HepG2 (cell line): Measurements from ENCODE around the gene HDDC3. TPM values are rescaled to one million over a fixed set of nuclear protein-coding genes. Genes with fewer than 3 reads are reported as not detected.
A peak's percentile ranks its signal among the peaks of the same experiment; 100 is the strongest.

ENCODE experiments used
- ASH2L ChIP-seq: fragments of 300-600, 200-600 bp; sonication (generic); IDR thresholded peaks from 2 replicates; pipeline ENCODE4 v1.7.0; 2017; ENCODE audit warnings: low read depth, mild to moderate bottlenecking, moderate library complexity, mixed read lengths, low read length; ENCODE audit not compliant: insufficient read length
- CENPT ChIP-seq: sonication (generic); formaldehyde crosslinking; IDR thresholded peaks from 2 replicates; pipeline ENCODE4 v1.8.0; 2022; ENCODE audit warnings: low read depth, mild to moderate bottlenecking, moderate library complexity, missing genetic modification reagents
- ELF1 ChIP-seq: sonication (generic); formaldehyde crosslinking; IDR thresholded peaks from 2 replicates; pipeline ENCODE4 v1.4.0; 2020; ENCODE audit warnings: missing genetic modification reagents
- ETV5 ChIP-seq: IDR thresholded peaks from 2 replicates; pipeline ENCODE4 v1.6.1; 2018; ENCODE audit warnings: missing biosample characterization, missing genetic modification reagents, inconsistent platforms, borderline replicate concordance
- GPN1 ChIP-seq: sonication (generic); formaldehyde crosslinking; IDR thresholded peaks from 2 replicates; pipeline ENCODE4 v1.5.1; 2020; ENCODE audit warnings: missing genetic modification reagents, borderline replicate concordance
- MAFF ChIP-seq: IDR thresholded peaks from 2 replicates; pipeline ENCODE4 v1.6.1; 2011; ENCODE audit warnings: low read depth, low read length, improper control_type of control experiment
- NR0B2 ChIP-seq: sonication (generic); formaldehyde crosslinking; IDR thresholded peaks from 2 replicates; pipeline ENCODE4 v1.4.0; 2020; ENCODE audit warnings: mild to moderate bottlenecking, missing genetic modification reagents
- NR2C2 ChIP-seq: sonication (generic); formaldehyde crosslinking; IDR thresholded peaks from 2 replicates; pipeline ENCODE4 v1.4.0; 2020; ENCODE audit warnings: missing genetic modification reagents, mild to moderate bottlenecking, moderate library complexity, borderline replicate concordance
- TMF1 ChIP-seq: sonication (generic); formaldehyde crosslinking; IDR thresholded peaks from 2 replicates; pipeline ENCODE4 v1.8.1; 2022; ENCODE audit warnings: low read depth, missing genetic modification reagents
- ZBTB25 ChIP-seq: IDR thresholded peaks from 2 replicates; pipeline ENCODE4 v1.6.1; 2018; ENCODE audit warnings: missing genetic modification reagents
- ZBTB38 ChIP-seq: sonication (generic); formaldehyde crosslinking; IDR thresholded peaks from 2 replicates; pipeline ENCODE4 v1.5.1; 2020; ENCODE audit warnings: mild to moderate bottlenecking, missing genetic modification reagents
- ZBTB7B ChIP-seq: sonication (generic); formaldehyde crosslinking; IDR thresholded peaks from 2 replicates; pipeline ENCODE4 v1.4.0; 2020; ENCODE audit warnings: missing genetic modification reagents
- ZNF367 ChIP-seq: sonication (generic); formaldehyde crosslinking; IDR thresholded peaks from 2 replicates; pipeline ENCODE4 v1.4.0; 2020; ENCODE audit warnings: missing genetic modification reagents, borderline replicate concordance
- ZNF383 ChIP-seq: sonication (generic); formaldehyde crosslinking; IDR thresholded peaks from 2 replicates; pipeline ENCODE4 v1.4.0; 2020; ENCODE audit warnings: missing genetic modification reagents, mild to moderate bottlenecking, borderline replicate concordance
- ZNF574 ChIP-seq: sonication (generic); formaldehyde crosslinking; IDR thresholded peaks from 2 replicates; pipeline ENCODE4 v1.4.0; 2020; ENCODE audit warnings: missing genetic modification reagents
- ZNF615 ChIP-seq: sonication (generic); formaldehyde crosslinking; IDR thresholded peaks from 2 replicates; pipeline ENCODE4 v1.5.0; 2020; ENCODE audit warnings: mild to moderate bottlenecking, missing genetic modification reagents, borderline replicate concordance
- ZNF746 ChIP-seq: sonication (generic); formaldehyde crosslinking; IDR thresholded peaks from 2 replicates; pipeline ENCODE4 v1.8.0; 2022; ENCODE audit warnings: mild to moderate bottlenecking, missing genetic modification reagents
- ZZZ3 ChIP-seq: sonication (generic); formaldehyde crosslinking; IDR thresholded peaks from 2 replicates; pipeline ENCODE4 v1.4.0; 2020; ENCODE audit warnings: missing genetic modification reagents, mild to moderate bottlenecking, borderline replicate concordance
- polyA plus RNA-seq, 8 experiments: library from polyadenylated mRNA; depleted of rRNA in 3 of 8; stranded (reverse) in 7 of 8; unstranded in 1 of 8; fragments of >200 nt; fragmentation: Illumina TruSeq in 4 of 8; extraction: Trizol in 4 of 8; gene quantifications; 2 replicates each; pipeline versions ENCODE4 v1.2.1 to v1.2.3, GENCODE V29; 2011 to 2016; ENCODE audit warnings: low read depth in 4 of 8, missing spikeins in 1 of 8, mixed read lengths in 1 of 8; ENCODE audit not compliant: insufficient read depth in 1 of 8
- total RNA-seq, 5 experiments: library from RNA; depleted of rRNA; stranded (reverse); fragments of >200 nt; fragmentation: Illumina TruSeq; extraction: Trizol; gene quantifications; 2 replicates each; pipeline ENCODE4 v1.2.3, GENCODE V29; 2016; ENCODE audit warnings: low read depth in 1 of 5

Gene HDDC3
- total and polyA plus RNA-seq, 2 of the 13 experiments (the other 11 are each of a cell fraction or from before 2014, with no cell fraction given): 18.7 to 28.3 TPM

GRCh38 chr15:90954712-90955623 lies 22.6 kb upstream of the HDDC3 start, which contains the start of gene RCCD1 (continued):
- TF ChIP-seq CENPT (CRISPR knock-in tag) (no peak), NR2C2 (CRISPR knock-in tag) (no peak), TMF1 (CRISPR knock-in tag) (peak; percentile 91), ZBTB38 (CRISPR knock-in tag) (peak; percentile 76; the same call in 1 of the 2 replicates), NR0B2 (CRISPR knock-in tag) (peak; percentile 77), ZNF383 (no peak), ASH2L (peak; percentile 83), MAFF (no peak), GPN1 (no peak), ETV5 (CRISPR knock-in tag) (peak; percentile 38; the same call in 1 of the 2 replicates), ZBTB7B (CRISPR knock-in tag) (0 out of 2 replicates have a peak, but pooled peaks have one; percentile 53), ZNF615 (0 out of 2 replicates have a peak, but pooled peaks have one; percentile 26), ZNF574 (CRISPR knock-in tag) (peak; percentile 74), ZNF367 (CRISPR knock-in tag) (0 out of 2 replicates have a peak, but pooled peaks have one; percentile 74), ZNF746 (CRISPR knock-in tag) (no peak), ZZZ3 (CRISPR knock-in tag) (no peak), ZBTB25 (CRISPR knock-in tag) (peak; percentile 54), ELF1 (CRISPR knock-in tag) (peak; percentile 86)
